HEK293T (cell line): ENCODE data around the gene TM4SF18.

Experiments
- ARNT ChIP-seq: fragments of 450-650 bp; IDR thresholded peaks from 2 replicates; pipeline ENCODE4 v1.6.1; 2017; ENCODE audit warnings: mild to moderate bottlenecking
- ELF4 ChIP-seq: fragments of 450-650 bp; IDR thresholded peaks from 2 replicates; pipeline ENCODE4 v1.6.1; 2017; ENCODE audit warnings: antibody characterized with exemption
- TARDBP ChIP-seq: fragments of 450-650 bp; IDR thresholded peaks from 2 replicates; pipeline ENCODE4 v1.6.1; 2016

- TF ChIP-seq TARDBP (no peak), ARNT (no peak), ELF4 (no peak)
Measured at GRCh38 chr3:149378478-149379309, 45.3 kb upstream of the TM4SF18 start.
